GM18951 (cell line): ENCODE measurements around the gene INPP5A.

ENCODE experiments used
- POLR2A ChIP-seq: IDR thresholded peaks from 4 replicates; pipeline ENCODE4 v1.6.1; 2011; ENCODE audit warnings: mild to moderate bottlenecking; ENCODE audit not compliant: insufficient read length, insufficient read depth; ENCODE audit errors: extremely low read depth
- in situ Hi-C: fragments of 300-500 bp; cut with MboI; formaldehyde crosslinking; loops from one replicate; pipeline ENCODE4 v1.12.0; 2022; ENCODE audit warnings: low sequenced_read_pairs, mixed read lengths, inconsistent platforms; ENCODE audit not compliant: unreplicated experiment

Gene INPP5A

GRCh38 chr10:132618158-132618919 lies 80.8 kb downstream of the INPP5A start:
- in situ Hi-C loops: no loop called here
- TF ChIP-seq POLR2A: no peak

- in situ Hi-C loops: no loop called here
- TF ChIP-seq POLR2A: no peak
Observed at GRCh38 chr10:132619927-132620326, 82.3 kb downstream of the INPP5A start.

- no peak for TF ChIP-seq POLR2A
Observed at GRCh38 chr10:132624061-132624846, 86.7 kb downstream of the INPP5A start.

GRCh38 chr10:132624847-132625471 lies 87.4 kb downstream of the INPP5A start:
- in situ Hi-C loops: no loop called here
- TF ChIP-seq POLR2A: no peak

More at GRCh38 chr10:132624061-132624846, 86.7 kb downstream of the INPP5A start:
- in situ Hi-C loops: no loop called here

GRCh38 chr10:132626019-132626760 lies 88.6 kb downstream of the INPP5A start:
- TF ChIP-seq POLR2A: no peak
- in situ Hi-C loops: no loop called here

- in situ Hi-C loops: no loop called here
Observed at GRCh38 chr10:132626761-132627665, 89.4 kb downstream of the INPP5A start.

GRCh38 chr10:132627666-132628531 lies 90.3 kb downstream of the INPP5A start:
- no peak for TF ChIP-seq POLR2A
- in situ Hi-C loops: no loop called here

More at GRCh38 chr10:132626761-132627665, 89.4 kb downstream of the INPP5A start:
- no peak for TF ChIP-seq POLR2A

GRCh38 chr10:132628966-132629900 lies 91.6 kb downstream of the INPP5A start:
- no peak for TF ChIP-seq POLR2A
- in situ Hi-C loops: no loop called here

GRCh38 chr10:132630156-132630555 lies 92.6 kb downstream of the INPP5A start:
- in situ Hi-C loops: loop anchor here (10.0 kb wide), 1 partner anchor 175 kb away; no protein-coding TSS in a partner anchor
- TF ChIP-seq POLR2A: no peak
